ENCODE data around the gene CRAMP1. TPM values are rescaled to one million over a fixed set of nuclear protein-coding genes. Genes with fewer than 3 reads are reported as not detected.

The CRAMP1 gene
- total RNA-seq, 1 donor from 2014 or later = 11.3 TPM

GRCh38 chr16:1674306-1674705, 62.1 kb downstream of the CRAMP1 start:
- DNase-seq (no peak), ATAC-seq (no peak)
- intact Hi-C loops (cut with micrococcal nuclease) = no loop called here

GRCh38 chr16:1674751-1675664, 62.8 kb downstream of the CRAMP1 start:
- no peak for DNase-seq
- ATAC-seq = no peak
- intact Hi-C loops (cut with micrococcal nuclease) = no loop called here

GRCh38 chr16:1676661-1677060, 64.5 kb downstream of the CRAMP1 start:
- DNase-seq (no peak), ATAC-seq (no peak)
- intact Hi-C loops (cut with micrococcal nuclease) = no loop called here

GRCh38 chr16:1677339-1677738, 65.2 kb downstream of the CRAMP1 start:
- intact Hi-C loops (cut with micrococcal nuclease) = no loop called here
- DNase-seq (no peak), ATAC-seq (no peak)

- intact Hi-C loops (cut with micrococcal nuclease) = no loop called here
- DNase-seq (peak; percentile 99), ATAC-seq (peak; percentile 98)
Observed at GRCh38 chr16:1677942-1678499, 65.9 kb downstream of the CRAMP1 start, which contains the start of gene JPT2. JPT2 (plus strand) TSS chr16:1678279; CDS start chr16:1678313, 34 bp downstream.

GRCh38 chr16:1678500-1679098, 66.4 kb downstream of the CRAMP1 start:
- DNase-seq (peak; percentile 60), ATAC-seq (peak; percentile 42)
- intact Hi-C loops (cut with micrococcal nuclease) = no loop called here

- DNase-seq (no peak), ATAC-seq (no peak)
- intact Hi-C loops (cut with micrococcal nuclease) = no loop called here
Observed at GRCh38 chr16:1680361-1680760, 68.2 kb downstream of the CRAMP1 start.

- intact Hi-C loops (cut with micrococcal nuclease) = no loop called here
- no peak for ATAC-seq
- DNase-seq = no peak
Observed at GRCh38 chr16:1681032-1681431, 68.9 kb downstream of the CRAMP1 start.

GRCh38 chr16:1687427-1688316, 75.5 kb downstream of the CRAMP1 start:
- intact Hi-C loops (cut with micrococcal nuclease) = no loop called here
- peak; percentile 58 for ATAC-seq
- DNase-seq = no peak

- intact Hi-C loops (cut with micrococcal nuclease) = no loop called here
- DNase-seq = no peak
- ATAC-seq = peak; percentile 77
Observed at GRCh38 chr16:1688807-1689560, 76.8 kb downstream of the CRAMP1 start.

GRCh38 chr16:1689853-1690252, 77.7 kb downstream of the CRAMP1 start:
- ATAC-seq (no peak), DNase-seq (no peak)
- intact Hi-C loops (cut with micrococcal nuclease) = no loop called here

GRCh38 chr16:1690810-1691209, 78.7 kb downstream of the CRAMP1 start:
- no peak for DNase-seq
- intact Hi-C loops (cut with micrococcal nuclease) = no loop called here
- ATAC-seq = no peak

- intact Hi-C loops (cut with micrococcal nuclease) = no loop called here
- DNase-seq = no peak
- ATAC-seq = peak; percentile 59
Observed at GRCh38 chr16:1691276-1691675, 79.1 kb downstream of the CRAMP1 start.

- intact Hi-C loops (cut with micrococcal nuclease) = no loop called here
- ATAC-seq = no peak
- DNase-seq = no peak
Observed at GRCh38 chr16:1691956-1692355, 79.8 kb downstream of the CRAMP1 start.

- intact Hi-C loops (cut with micrococcal nuclease) = no loop called here
- no peak for DNase-seq
- no peak for ATAC-seq
Observed at GRCh38 chr16:1696863-1697262, 84.7 kb downstream of the CRAMP1 start.

- DNase-seq = no peak
- intact Hi-C loops (cut with micrococcal nuclease) = no loop called here
- ATAC-seq = no peak
Observed at GRCh38 chr16:1698680-1699079, 86.5 kb downstream of the CRAMP1 start.

GRCh38 chr16:1700246-1700645, 88.1 kb downstream of the CRAMP1 start:
- DNase-seq (no peak), ATAC-seq (no peak)
- intact Hi-C loops (cut with micrococcal nuclease) = no loop called here

- DNase-seq (no peak), ATAC-seq (no peak)
- intact Hi-C loops (cut with micrococcal nuclease) = no loop called here
Observed at GRCh38 chr16:1701216-1701878, 89.2 kb downstream of the CRAMP1 start.

All from left ventricle myocardium superior (tissue), 1 donor.